ENCODE results near the gene ZNF570. TPM values are rescaled to one million over a fixed set of nuclear protein-coding genes. Genes with fewer than 3 reads are reported as not detected.

ZNF570 gene
- total RNA-seq, 2 donors from 2014 or later, result 6.6 to 7.8 TPM

GRCh38 chr19:37470216-37470615 lies 1.1 kb downstream of the ZNF570 start:
- DNase-seq (ENCODE audit: low spot score), result no peak
- Histone ChIP-seq H3K27ac (peak overlapping the region in 1 of 2 donors; percentile 94), H3K9me3 (peaks cover 0 to 3% of the 10 kb centered on the region in 2 donors), H3K27me3 (no peaks in the 10 kb centered on the region), H3K36me3 (peaks cover 4% of the 10 kb centered on the region), H3K4me1 (peaks cover 0 to 22% of the 10 kb centered on the region in 2 donors), H3K4me3 (peak overlapping the region in 1 of 2 donors; percentile 85)
- TF ChIP-seq, protein P1, sequence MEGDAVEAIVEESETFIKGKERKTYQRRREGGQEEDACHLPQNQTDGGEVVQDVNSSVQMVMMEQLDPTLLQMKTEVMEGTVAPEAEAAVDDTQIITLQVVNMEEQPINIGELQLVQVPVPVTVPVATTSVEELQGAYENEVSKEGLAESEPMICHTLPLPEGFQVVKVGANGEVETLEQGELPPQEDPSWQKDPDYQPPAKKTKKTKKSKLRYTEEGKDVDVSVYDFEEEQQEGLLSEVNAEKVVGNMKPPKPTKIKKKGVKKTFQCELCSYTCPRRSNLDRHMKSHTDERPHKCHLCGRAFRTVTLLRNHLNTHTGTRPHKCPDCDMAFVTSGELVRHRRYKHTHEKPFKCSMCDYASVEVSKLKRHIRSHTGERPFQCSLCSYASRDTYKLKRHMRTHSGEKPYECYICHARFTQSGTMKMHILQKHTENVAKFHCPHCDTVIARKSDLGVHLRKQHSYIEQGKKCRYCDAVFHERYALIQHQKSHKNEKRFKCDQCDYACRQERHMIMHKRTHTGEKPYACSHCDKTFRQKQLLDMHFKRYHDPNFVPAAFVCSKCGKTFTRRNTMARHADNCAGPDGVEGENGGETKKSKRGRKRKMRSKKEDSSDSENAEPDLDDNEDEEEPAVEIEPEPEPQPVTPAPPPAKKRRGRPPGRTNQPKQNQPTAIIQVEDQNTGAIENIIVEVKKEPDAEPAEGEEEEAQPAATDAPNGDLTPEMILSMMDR (IDR thresholded peaks at IDR 0.05), result no peak

DNA sequence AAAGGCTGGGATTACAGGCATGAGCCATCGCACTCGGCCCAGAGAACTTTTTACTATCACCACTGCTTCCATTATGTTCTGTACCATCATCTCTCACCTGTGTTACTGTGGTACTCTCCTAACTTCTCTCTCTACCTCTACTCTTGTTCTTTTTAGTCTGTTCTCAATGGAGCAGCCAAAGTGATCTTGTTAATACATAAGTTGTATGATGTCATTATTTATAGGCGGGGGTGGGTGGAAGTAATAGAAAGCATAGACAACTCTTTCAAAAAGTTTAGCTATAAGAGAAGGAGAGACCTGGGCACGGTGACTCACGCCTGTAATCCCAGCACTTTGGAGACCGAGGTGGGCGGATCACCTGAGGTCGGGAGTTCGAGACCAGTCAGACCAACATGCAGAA lies 3.0 kb downstream of the ZNF570 start:
- Histone ChIP-seq H3K4me1 (peaks cover 0 to 15% of the 10 kb centered on the region in 2 donors), H3K27me3 (no peaks in the 10 kb centered on the region), H3K36me3 (peaks cover 22% of the 10 kb centered on the region), H3K9me3 (peaks cover 0 to 20% of the 10 kb centered on the region in 2 donors), H3K4me3 (no peak overlapping the region), H3K27ac (no peak overlapping the region)
- TF ChIP-seq, protein P1 (IDR thresholded peaks at IDR 0.05), result no peak
- DNase-seq (ENCODE audit: low spot score), result no peak

DNA sequence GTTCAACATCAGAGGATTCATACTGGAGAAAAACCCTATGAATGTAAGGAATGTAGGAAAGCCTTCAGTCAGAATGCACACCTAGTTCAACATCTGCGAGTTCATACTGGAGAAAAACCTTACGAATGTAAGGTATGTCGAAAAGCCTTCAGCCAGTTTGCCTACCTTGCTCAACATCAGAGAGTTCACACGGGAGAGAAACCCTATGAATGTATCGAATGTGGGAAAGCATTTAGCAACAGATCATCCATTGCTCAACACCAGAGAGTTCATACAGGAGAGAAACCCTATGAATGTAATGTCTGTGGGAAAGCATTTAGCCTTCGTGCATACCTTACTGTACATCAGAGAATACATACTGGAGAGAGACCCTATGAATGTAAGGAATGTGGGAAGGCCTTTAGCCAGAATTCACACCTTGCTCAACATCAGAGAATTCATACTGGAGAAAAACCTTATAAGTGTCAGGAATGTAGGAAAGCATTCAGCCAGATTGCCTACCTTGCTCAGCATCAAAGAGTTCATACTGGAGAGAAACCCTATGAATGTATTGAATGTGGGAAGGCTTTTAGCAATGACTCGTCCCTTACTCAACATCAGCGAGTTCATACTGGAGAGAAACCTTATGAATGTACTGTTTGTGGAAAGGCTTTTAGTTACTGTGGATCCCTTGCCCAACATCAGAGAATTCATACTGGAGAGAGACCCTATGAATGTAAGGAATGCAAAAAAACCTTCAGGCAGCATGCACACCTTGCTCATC lies 15.4 kb downstream of the ZNF570 start:
- H3K4me3 ChIP-seq, result no peak overlapping the region

DNA sequence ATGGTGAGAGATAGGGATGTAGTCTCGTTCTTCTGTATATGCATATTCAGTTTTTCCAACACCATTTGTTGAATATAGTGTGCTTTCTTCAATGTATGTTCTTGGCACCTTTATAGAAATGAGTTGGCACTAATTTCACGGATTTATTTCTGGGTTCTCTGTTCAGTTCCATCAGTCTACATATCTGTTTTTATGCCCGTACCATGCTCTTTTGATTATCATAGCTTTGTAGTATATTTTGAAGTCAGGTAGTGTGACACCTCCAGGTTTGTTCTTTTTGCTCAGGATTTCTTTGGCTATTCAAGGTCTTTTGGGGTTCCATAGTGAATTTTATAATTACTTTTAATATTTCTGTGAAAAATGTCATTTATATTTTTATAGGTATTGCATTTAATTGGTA lies 23.1 kb downstream of the ZNF570 start:
- no peaks in the 10 kb centered on the region for H3K36me3 ChIP-seq
- no peak for DNase-seq (ENCODE audit: low spot score)
- H3K27me3 ChIP-seq, result no peaks in the 10 kb centered on the region
- TF ChIP-seq, protein P1 (IDR thresholded peaks at IDR 0.05), result no peak
- H3K27ac ChIP-seq, result no peak overlapping the region
- H3K4me1 ChIP-seq, result no peaks in the 10 kb centered on the region
- peaks cover 5 to 84% of the 10 kb centered on the region in 2 donors for H3K9me3 ChIP-seq
- no peak overlapping the region for H3K4me3 ChIP-seq

More for the DNA sequence above, 15.4 kb downstream of the ZNF570 start:
- H3K9me3 ChIP-seq, result peaks cover 62 to 100% of the 10 kb centered on the region in 2 donors
- peaks cover 66% of the 10 kb centered on the region for H3K36me3 ChIP-seq
- H3K27ac ChIP-seq, result no peak overlapping the region
- TF ChIP-seq, protein P1 (IDR thresholded peaks at IDR 0.05), result no peak
- H3K4me1 ChIP-seq, result no peaks in the 10 kb centered on the region
- DNase-seq (ENCODE audit: low spot score), result no peak
- no peaks in the 10 kb centered on the region for H3K27me3 ChIP-seq

DNA sequence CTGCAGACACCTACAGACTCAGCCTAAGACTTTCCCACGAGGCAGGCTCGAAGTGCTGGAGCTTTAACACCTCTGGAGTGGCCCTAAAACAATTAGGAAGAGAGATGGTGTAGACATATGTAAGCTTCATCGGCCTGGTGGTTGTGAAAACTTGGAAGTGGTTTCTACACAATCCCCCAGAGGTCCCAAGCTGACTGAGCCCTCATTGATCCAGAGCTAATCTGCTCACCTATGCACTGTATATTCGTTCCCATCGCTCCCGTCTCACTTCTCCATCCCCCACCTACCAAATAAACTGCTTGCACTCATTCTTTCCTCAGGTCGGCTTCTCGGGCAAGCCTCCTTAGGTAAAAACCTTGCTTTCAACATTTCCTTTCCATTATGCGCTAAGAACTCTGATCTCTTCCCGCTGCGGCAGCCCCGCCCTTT lies 36.8 kb downstream of the ZNF570 start:
- Histone ChIP-seq H3K36me3 (no peaks in the 10 kb centered on the region), H3K27ac (peak overlapping the region; percentile 88 to 91), H3K9me3 (no peaks in the 10 kb centered on the region), H3K4me1 (peaks cover 0 to 10% of the 10 kb centered on the region in 2 donors), H3K4me3 (peak overlapping the region; percentile 59 to 67), H3K27me3 (no peaks in the 10 kb centered on the region)
- TF ChIP-seq, protein P1 (IDR thresholded peaks at IDR 0.05), result no peak
- no peak for DNase-seq (ENCODE audit: low spot score)
